NCI-H1694 treated with DMSO at 0.1 percent for 48 hours (cell line): ENCODE measurements around the gene SRPX2.
"Not testable (repeated sequence)": the region's sequence is repeated elsewhere in the genome, so short reads cannot be mapped to it uniquely, and the experiment has no call there.

Experiments used
- DNase-seq: peaks from one replicate; lab custom pipeline; 2025; lab: John Stamatoyannopoulos, UW

Gene SRPX2

DNA sequence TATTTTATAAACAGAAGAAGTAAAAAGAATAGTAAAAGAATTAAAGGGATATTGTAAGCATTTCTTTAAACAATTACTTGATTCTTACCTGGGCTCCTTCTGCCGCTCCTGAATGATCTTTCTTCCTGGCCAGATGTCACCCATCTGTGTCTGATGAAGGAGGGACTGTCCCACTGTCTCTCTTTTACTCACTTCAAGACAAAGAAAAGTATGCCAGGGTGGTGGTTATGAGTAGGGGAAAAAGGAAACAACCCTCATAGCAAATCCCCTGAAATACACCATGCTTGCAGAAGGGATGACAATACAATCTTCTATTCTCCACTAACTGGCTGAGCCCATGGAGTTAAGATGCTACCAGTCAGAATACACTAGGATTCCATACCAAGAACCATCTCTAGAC is 56.8 kb downstream of the SRPX2 start:
- DNase-seq: no peak

GRCh38 chrX:100704581-100705203 is 60.7 kb downstream of the SRPX2 start:
- no peak for DNase-seq

GRCh38 chrX:100710816-100711215 is 66.8 kb downstream of the SRPX2 start:
- DNase-seq: no peak

- DNase-seq: peak; percentile 97
Measured at GRCh38 chrX:100717363-100717762, 73.4 kb downstream of the SRPX2 start.

DNA sequence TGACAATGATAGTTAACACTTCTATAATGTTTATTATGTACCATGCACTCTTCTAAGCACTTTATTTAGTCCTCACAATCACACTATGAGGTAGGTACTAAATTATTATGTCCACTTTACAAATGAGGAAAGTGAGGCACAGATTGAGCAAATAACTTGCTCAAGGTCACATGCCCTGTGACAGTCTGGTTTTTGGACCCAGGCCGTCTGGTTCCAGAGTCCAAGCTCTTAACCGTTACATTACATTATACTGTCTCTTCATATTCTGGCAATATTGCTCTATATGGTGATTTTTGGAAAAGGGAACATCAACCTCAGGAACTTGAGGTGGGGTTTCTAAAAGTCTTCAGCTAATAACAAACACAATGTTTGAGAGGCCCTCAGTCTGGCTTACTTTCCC is 75.1 kb downstream of the SRPX2 start:
- DNase-seq: no peak

- peak; percentile 54 for DNase-seq
Measured at GRCh38 chrX:100720301-100720700, 76.3 kb downstream of the SRPX2 start.

GRCh38 chrX:100721328-100721727 is 77.3 kb downstream of the SRPX2 start:
- no peak for DNase-seq

GRCh38 chrX:100724006-100724405 is 80.0 kb downstream of the SRPX2 start:
- DNase-seq: not testable (repeated sequence)
